GM19467 (cell line): ENCODE measurements around the gene DENND1A.
"Not testable (repeated sequence)": the region's sequence is repeated elsewhere in the genome, so short reads cannot be mapped to it uniquely, and the experiment has no call there.

Source experiments
- ATAC-seq: cut with Tn5 transposase; IDR thresholded peaks from one replicate; pipeline ENCODE4 v1.9.1; 2021; ENCODE audit warnings: mild to moderate bottlenecking, moderate library complexity; ENCODE audit not compliant: unreplicated experiment

The DENND1A gene

DNA sequence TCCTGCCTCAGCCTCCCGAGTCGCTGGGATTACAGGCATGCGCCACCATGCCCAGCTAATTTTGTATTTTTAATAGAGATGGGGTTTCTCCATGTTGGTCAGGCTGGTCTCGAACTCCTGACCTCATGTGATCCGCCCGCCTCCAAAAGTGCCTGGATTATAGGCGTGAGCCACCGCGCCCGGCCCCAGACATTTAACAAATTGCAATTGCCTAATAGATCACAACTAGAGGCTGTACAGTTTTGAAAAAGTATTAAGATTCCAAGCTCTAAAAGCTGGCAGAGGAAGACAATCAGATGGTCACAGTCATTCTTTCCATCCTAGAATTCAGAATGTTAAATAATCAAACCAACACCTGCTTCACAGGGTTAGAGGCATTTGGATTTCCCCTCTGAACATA lies 293.1 kb downstream of the DENND1A start:
- not testable (repeated sequence) for ATAC-seq

DNA sequence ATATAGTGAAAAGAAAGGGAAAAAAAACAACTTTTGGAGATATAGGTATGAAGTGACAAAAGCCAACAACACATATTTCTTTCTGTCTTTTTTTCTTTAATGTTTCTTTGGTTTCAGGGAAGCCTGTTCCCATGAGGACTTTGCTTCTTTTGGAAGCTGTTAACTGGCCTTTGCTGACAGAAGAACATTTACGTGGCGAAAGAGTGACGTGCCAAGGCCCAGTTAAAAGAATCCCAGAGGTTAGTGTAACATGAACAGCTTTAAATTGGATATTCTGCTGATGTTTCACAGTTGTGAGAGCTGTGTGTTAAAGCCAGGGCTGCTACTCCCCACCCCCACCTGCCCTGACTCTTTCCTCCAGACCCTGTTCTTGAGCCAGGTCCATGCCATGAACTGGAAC lies 298.1 kb downstream of the DENND1A start:
- no peak for ATAC-seq

DNA sequence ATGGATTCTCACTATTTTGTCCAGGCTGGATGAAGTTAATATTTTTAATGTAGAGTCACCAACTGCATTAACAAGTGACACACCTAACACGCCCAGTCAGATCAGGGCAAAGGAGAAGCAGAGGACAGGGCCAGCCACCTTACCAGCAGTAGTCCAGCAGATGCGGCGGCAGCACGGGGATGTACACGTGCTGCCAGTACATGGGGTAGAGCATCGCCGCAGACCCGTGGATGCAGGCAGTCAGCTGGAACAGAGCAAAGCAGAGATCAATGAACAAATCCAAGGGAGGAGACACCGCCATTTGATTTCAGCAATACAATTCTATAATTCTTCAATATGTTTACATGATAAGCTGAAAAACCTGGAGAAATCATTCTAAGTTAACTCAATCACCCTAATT lies 299.7 kb downstream of the DENND1A start:
- ATAC-seq = no peak

DNA sequence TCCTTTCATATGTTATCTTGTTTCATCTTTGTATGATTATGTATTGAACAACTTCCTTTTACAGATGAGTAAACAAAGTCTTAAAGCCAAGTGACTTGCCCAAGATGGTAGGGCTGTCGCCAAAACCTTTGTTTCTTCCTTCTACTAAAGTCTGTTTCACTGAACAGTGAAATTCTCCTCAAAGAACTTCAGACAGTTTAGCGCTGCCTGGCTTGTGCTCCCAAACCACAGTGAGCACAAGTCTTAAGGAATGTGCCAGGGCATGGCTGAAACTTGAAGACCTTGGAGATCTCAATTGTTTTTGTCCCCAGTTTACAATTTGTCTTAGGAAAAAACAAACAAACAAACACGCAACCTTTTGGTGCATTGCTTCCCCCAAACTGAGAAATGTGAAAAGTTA lies 300.4 kb downstream of the DENND1A start:
- ATAC-seq = no peak

DNA sequence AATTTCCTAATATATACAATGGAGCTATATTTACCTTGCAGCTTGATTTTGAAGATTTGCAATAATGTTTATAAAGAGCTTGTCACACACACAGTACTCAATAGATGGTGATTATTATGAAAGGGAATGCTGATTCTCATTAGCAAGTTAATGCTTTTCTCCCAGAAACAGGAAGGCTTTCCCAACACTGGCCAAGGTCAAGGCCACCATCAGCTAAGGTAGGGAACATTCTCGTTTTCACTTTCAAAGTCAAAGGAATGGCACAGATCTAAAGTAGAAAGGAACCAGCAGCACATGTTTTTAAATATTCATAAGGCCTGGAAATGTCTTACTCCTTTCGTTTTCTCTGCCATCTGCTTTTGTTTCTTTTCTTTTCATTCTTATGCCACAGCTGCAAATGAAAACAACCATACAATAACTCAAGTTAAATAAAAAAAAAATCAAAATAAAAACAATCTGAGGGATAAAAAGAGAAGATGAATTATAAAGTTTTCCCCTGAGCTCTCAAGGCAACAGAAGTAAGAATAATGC lies 307.1 kb downstream of the DENND1A start:
- no peak for ATAC-seq

DNA sequence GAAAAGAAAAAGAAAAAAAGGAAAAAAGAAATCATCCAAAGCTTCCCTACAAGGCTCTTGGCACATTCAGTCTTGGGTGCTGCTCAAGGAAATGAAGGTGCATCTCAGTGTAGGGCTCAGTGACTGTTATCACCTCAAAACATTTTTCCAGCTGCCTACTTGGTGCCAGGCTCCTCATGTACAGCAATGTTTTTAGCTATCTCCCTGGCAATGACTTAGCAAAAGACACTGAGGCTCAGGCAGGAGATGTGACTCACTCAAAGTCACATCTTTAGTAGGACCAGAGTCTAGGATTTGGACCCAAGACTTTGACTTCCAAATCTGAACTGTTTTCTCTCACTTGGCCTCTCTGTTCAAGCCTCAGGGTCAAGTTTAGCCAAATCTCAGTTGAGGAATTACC lies 309.7 kb downstream of the DENND1A start:
- no peak for ATAC-seq

DNA sequence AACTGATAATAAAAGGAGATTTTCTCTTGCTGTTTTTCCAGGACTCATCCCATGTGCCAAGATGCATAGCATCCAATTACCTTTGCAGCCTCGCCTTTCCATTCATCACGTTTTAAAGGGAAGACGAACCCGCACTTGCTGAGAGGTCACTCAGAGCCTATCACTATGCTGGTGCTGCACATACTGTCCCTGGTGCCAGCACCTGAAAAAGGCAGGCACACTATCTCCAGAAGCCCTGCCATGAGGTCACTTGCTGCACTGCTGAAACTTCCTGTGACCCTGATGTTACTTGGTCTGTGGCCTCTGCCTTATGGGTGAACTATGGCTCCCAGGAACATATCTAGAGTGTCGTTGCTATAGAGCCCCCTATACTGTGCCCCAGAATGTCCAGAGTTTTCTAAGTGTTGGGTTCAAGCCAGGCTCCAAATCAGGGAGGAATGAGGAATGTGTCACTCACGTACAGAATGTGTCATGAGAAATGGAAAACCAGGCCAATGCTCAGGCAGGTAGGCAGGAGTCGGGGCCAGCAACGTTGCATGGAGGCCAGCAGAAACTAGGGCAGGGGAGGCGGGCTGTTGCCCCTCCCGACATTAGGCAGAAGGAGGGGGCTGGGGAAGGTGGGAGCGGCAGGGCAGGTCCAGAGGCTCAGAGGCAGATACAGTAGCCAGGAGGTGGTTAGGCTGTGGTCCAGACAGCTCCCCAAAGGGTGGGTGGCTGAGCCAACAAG lies 311.8 kb downstream of the DENND1A start:
- ATAC-seq = no peak

DNA sequence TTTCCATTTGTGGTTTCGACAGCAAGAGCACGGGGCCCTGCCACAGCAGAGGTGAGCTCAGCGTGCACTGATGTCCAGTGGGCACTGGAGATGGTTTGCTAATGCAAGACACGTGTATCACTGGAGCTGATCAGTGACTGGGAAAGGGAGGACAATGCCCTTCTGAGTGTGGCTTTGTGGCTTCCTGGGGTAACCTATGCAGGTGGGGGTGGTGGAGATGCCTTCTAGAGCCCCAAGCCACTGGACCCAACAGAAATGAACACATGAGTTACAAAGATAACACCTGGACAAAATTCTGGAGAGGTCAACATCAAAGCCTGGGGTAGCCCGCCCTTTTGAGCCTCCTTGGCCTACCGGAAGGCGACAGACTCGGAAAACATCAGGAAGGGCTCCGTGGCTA lies 312.6 kb downstream of the DENND1A start:
- no peak for ATAC-seq

DNA sequence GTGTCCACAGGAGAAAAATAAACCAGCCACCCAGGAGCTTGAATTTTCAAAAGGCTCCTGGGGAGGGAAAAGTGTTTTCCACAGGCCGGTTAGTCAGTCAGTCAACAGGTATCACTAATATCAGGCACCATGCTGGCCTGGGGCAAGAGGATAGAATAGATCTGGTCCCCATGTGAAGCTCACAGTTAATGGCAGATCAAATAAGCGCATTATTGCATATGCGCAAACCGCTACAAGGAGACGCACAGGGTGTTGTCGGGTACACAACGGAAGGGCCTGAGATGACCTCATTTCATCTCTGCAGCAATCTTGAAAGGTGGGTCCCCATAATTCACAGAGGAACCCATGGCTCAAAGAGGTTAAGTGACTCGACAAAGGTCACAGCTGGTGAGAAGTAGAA lies 313.2 kb downstream of the DENND1A start:
- no peak for ATAC-seq

DNA sequence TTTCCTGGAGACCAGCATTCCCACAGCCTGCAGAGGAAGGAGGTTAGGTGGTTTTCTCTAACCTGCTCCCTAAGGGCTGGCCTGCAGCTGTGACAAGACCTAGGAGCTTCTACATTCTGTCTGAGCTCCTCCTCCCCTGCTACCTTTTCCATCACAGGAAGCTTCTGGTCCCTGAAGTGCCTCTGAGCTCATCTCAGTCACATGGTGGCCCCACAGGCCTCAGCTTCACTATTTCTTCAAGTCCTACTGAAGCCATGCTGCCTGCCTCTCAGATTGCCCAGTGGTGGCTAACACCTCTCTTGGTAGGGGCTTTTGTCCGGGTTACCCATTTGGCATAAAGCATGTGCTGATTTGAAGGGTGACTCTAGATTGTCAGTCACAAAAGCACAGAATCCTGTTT lies 314.5 kb downstream of the DENND1A start:
- no peak for ATAC-seq

DNA sequence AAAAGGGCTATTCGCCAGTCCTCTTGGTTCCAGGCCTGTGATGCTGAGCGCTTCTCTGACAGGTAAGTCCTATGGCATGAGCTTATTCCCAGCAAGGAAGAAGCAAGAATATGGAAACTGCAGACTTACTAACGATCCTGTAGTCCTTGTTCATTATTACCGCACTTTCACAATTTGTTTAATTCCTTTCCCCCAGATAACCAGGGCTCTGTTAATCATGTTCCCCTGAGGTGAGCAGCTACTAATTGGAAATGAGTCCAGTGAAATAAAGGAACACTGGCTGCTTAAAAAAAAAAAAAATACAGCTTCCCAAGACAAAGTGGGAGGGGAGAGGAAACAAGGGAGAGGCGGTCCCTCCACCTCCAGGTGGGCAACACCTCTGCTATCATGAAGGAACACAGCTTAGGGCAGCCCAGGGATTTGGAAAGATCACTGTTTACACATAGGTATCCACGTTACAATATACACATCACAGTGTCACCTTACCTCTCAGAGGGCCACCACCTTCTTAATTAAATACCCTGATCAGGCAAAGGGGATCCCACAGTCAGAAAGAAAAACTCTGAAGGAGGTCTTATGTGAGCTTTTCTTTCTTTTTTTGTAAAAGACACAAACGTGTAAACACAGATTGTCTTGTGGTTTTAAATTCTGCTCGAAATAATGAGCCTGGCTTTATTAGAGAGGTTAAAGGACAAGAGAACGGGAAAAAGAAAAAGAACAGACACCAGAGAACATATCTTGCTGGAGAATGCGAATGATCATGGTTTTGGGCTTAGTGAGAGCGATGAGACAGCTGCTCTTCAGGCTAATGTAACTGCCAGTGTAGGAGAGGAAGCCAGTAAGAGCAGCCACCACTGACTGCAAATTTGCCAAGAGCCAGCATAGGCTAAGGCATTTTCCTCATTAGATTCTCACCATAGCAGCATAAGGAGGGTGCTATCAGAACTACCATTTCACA lies 315.3 kb downstream of the DENND1A start:
- ATAC-seq = no peak

DNA sequence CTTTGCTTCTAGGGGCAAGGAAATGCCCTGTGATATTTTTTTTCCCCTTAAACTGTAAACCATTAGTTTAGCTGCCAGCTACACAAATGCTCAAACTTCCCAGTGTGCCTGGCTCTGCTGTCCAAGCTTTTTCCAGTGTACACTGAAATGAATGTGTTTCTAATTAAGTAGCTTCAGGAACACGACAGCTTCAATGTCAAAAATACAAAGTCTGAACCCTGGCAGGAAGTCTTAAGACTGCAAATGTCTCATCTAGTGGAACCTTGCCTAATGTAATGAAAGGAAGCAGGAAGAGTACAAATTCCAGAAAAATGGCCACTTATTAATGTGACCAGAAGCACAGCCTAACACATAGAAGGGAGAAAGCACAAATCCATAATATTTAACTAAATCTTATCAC lies 318.7 kb downstream of the DENND1A start:
- no peak for ATAC-seq

DNA sequence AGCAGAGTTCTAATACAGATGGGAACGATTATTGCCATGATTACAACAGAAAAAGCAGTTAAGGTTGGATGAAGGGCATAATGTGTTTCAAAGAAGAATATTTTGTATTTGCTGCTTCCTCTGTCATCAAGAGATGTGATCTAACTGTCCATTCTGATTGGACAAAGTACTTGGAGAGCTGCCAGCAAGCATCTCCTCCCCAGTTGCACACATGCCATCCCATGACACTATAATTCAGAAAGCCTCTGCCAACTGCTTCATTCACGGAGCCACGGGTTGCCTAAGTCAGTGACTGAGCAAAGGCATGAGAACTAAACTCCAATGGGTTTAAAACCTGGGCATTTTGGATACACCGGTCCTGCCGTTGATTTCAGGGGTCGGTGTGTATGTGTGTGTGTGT lies 320.1 kb downstream of the DENND1A start:
- no peak for ATAC-seq

DNA sequence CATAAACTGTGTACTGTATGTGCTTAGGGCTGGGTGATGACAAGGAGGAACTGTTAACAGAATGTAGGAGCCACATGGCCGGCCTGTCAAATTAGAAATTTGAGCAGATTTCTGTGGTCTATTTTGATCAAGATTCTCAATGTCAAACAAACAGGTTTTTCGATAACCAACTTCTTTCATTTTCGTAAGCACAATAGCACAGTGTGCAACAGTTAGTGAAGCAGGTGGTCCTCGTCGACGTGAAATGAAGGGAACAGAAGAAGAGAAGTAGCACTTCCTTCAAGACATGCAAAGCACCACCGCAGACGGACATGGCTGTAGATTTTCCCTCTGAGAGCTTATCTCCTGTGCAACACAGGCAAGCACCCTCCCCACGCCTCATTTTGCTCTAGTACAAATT lies 321.8 kb downstream of the DENND1A start:
- ATAC-seq = peak; percentile 94

DNA sequence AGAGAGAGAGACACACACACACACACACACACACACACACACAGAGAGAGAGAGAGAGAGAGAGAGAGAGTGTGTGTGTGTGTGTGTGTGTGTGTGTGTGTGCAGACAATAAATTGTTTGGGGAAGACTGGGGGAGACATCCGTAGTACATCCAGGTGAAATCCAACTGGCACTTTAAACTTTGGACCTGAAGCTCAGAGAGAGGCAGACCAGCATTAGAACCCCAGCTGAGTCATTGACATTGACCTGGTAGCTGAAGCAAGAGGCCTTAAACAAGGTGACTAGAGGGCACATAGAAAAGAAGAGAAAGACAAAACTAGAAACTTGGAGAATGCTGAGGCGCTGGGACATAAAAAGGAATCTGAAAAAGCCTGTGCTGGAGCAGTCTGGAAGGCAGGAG lies 322.4 kb downstream of the DENND1A start:
- no peak for ATAC-seq

DNA sequence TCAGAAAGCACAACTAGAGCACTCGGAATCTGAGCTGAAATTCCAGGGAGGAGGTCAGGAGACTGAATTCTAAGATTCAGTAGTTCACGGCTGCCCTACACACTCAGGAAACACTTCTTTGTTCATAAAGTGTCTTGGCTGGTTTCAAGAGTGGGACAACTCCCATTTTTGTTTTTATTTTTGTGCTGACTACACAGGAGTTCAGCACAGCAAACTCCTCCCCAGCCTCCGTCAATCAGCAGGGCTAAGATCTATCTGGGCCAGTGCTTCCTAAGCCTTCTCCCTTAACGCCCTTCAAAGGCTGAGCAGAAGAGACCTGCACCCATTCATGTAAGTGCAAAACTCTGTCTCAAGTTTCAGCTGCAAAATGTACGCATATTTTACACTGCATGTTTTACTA lies 323.8 kb downstream of the DENND1A start:
- no peak for ATAC-seq

DNA sequence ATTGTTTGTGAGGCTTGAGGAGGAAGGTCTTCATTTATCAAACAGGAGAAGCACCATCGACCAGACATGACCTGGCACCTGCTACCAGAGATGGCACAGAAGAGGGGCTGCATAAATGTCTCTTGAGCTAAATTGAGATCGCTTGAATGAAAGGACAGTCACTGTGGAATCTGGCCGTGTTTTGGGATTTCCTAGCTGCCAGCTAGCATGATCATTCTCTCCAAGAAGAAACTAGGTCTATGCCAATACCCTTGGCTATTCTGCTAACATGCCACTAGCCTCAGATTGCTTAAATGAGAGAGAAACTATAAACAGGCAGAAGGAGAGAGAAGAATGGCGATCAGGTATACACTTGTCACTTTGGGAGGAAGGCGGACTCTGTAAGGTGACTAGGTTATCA lies 324.6 kb downstream of the DENND1A start:
- no peak for ATAC-seq

DNA sequence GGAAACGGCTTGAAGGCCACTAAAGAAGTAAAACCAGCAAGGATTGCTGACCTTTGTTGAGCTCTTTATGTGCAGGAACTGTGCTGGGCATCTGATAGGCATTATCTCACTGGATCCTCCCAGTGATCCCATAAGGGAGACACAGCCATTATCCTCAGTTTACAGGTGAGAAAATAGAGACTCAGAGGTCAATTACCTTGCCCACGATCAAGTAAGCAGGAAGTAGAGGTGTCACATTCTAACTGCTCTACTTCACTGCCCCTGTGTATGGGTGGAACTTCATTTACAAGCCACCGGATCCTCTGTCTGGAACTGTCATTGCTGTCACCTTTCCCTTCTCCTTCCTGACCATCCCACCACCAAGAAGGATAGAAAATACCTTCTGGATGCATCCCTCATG lies 325.1 kb downstream of the DENND1A start:
- no peak for ATAC-seq

DNA sequence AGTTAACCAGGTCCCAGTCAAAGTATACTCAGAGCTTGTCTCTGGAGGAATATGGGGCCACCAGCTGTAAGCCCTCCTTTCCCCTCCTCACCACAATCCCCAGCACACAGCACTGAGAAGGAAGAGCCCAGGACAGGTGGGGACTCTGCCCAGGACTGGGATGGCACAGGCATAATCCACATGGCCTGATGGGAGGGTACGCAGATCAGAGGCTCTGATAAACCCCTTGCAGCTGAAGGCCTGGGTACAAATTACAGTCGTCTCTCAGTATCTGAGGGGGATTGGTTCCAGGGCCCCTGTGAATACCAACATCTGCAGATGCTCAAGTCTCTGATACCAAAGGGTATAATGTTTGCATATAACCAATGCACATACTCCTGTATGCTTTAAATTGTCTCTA lies 328.1 kb downstream of the DENND1A start:
- no peak for ATAC-seq

DNA sequence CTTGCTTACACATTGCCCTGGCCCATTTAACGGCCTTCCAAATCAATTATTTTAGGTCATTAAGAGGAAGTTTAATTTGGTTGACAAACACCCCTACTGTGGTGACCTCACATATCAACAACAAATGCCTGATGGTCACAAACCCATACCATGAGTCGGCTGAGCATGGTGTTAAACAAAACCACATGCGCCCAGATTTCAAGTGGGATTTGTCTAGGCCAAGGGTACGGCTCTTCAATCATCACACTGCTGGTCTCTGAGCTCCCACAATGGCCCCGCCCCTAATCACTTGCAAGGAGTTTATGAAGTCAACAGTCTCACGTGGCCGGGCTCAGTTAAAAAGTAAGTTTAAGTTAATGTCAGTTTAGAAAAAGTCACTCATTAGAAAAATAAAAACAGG lies 330.1 kb downstream of the DENND1A start:
- ATAC-seq = no peak

DNA sequence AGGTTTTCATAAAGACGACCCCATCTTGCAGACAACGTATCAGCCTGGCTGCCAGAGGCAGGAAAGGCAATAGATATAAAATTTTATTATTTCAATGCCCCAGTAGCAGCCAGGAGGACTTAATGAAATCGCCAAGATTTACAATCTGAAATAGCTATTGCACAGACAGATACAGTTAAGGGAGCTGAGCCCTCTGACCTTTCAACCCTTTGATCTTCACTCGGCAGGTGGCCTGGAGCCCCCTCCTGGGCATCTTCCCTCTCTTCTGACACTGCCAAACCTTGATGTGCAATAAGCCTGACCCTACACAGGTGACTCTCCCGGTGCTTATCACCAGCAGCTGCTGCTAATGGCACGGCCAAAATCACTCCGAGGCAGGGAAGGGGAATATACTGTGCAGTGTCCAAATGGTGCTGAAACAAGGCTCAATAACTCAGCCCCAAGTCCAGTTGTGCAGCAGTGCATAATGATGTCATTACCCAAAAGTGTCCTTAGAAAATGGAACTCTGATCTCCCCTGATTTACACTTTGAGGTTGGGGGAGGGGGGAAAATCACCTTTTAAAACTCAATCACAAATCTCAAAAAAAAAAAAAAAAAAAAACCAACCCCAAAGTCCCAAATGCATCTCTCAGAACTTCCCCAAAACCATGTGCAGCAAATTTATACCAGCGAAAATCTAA lies 331.9 kb downstream of the DENND1A start:
- no peak for ATAC-seq
